ENCODE data around the gene UIMC1. TPM values are rescaled to one million over a fixed set of nuclear protein-coding genes. Genes with fewer than 3 reads are reported as not detected.
"Not testable (repeated sequence)": the region's sequence is repeated elsewhere in the genome, so short reads cannot be mapped to it uniquely, and the experiment has no call there.

Gene UIMC1
- total RNA-seq, 3 donors from 2014 or later: 51.7 to 64.2 (median 57.1) TPM

GRCh38 chr5:177024559-177024958 is 18.0 kb upstream of the UIMC1 start:
- ATAC-seq: no peak
- peaks cover 33% of the 10 kb centered on the region for H3K4me1 Mint-ChIP-seq (ENCODE audit: low read depth)
- H3K9me3 Mint-ChIP-seq: peaks cover 3% of the 10 kb centered on the region

GRCh38 chr5:177023303-177023664 is 16.7 kb upstream of the UIMC1 start:
- H3K27me3 Mint-ChIP-seq (ENCODE audit: low read depth): no peaks in the 10 kb centered on the region
- peaks cover 9% of the 10 kb centered on the region for H3K36me3 Mint-ChIP-seq (ENCODE audit: insufficient read depth)
- H3K4me1 Mint-ChIP-seq (ENCODE audit: low read depth): peaks cover 33% of the 10 kb centered on the region
- ATAC-seq (peak in 1 of 2 donors; percentile 7), DNase-seq (no peak)
- no peaks in the 10 kb centered on the region for H3K9me3 Mint-ChIP-seq
- peak overlapping the region; percentile 99 for H3K4me3 Mint-ChIP-seq

More at GRCh38 chr5:177024559-177024958, 18.0 kb upstream of the UIMC1 start:
- Mint-ChIP-seq H3K4me3 (peak overlapping the region; percentile 1), H3K27me3 (ENCODE audit: low read depth) (no peaks in the 10 kb centered on the region), H3K36me3 (ENCODE audit: insufficient read depth) (peaks cover 12% of the 10 kb centered on the region)
- DNase-seq: no peak

GRCh38 chr5:177022386-177023302 is 16.1 kb upstream of the UIMC1 start, which contains the start of gene ZNF346:
TSS of gene ZNF346 (plus strand) at chr5:177022696. CDS start at chr5:177022739, 43 bp downstream.
- no peaks in the 10 kb centered on the region for H3K27me3 Mint-ChIP-seq (ENCODE audit: low read depth)
- no peaks in the 10 kb centered on the region for H3K9me3 Mint-ChIP-seq
- H3K36me3 Mint-ChIP-seq (ENCODE audit: insufficient read depth): peaks cover 7% of the 10 kb centered on the region
- H3K4me3 Mint-ChIP-seq: peak within 1 kb of the TSS; percentile 99
- peak; percentile 90 for DNase-seq
- H3K4me1 Mint-ChIP-seq (ENCODE audit: low read depth): peaks cover 31% of the 10 kb centered on the region
- peak; percentile 99 for ATAC-seq

- Mint-ChIP-seq H3K4me3 (peak overlapping the region; percentile 16), H3K27me3 (ENCODE audit: low read depth) (no peaks in the 10 kb centered on the region), H3K4me1 (ENCODE audit: low read depth) (peaks cover 24% of the 10 kb centered on the region), H3K36me3 (ENCODE audit: insufficient read depth) (peaks cover 3% of the 10 kb centered on the region), H3K9me3 (no peaks in the 10 kb centered on the region)
- ATAC-seq: no peak
- DNase-seq: no peak
Observed at GRCh38 chr5:177020033-177020432, 13.5 kb upstream of the UIMC1 start.

- ATAC-seq: no peak
- H3K4me3 Mint-ChIP-seq: no peak overlapping the region
- peaks cover 11% of the 10 kb centered on the region for H3K4me1 Mint-ChIP-seq (ENCODE audit: low read depth)
- no peak for DNase-seq
- no peaks in the 10 kb centered on the region for H3K36me3 Mint-ChIP-seq (ENCODE audit: insufficient read depth)
- H3K27me3 Mint-ChIP-seq (ENCODE audit: low read depth): no peaks in the 10 kb centered on the region
- H3K9me3 Mint-ChIP-seq: no peaks in the 10 kb centered on the region
Observed at GRCh38 chr5:177018341-177018740, 11.8 kb upstream of the UIMC1 start.

- no peaks in the 10 kb centered on the region for H3K4me1 Mint-ChIP-seq (ENCODE audit: low read depth)
- DNase-seq (no peak), ATAC-seq (no peak)
- no peaks in the 10 kb centered on the region for H3K9me3 Mint-ChIP-seq
- no peaks in the 10 kb centered on the region for H3K27me3 Mint-ChIP-seq (ENCODE audit: low read depth)
- no peaks in the 10 kb centered on the region for H3K36me3 Mint-ChIP-seq (ENCODE audit: insufficient read depth)
- H3K4me3 Mint-ChIP-seq: no peak overlapping the region
Observed at GRCh38 chr5:177015156-177015555, 8.6 kb upstream of the UIMC1 start.

- H3K4me1 Mint-ChIP-seq (ENCODE audit: low read depth): peaks cover 12% of the 10 kb centered on the region
- no peak for ATAC-seq
- no peaks in the 10 kb centered on the region for H3K27me3 Mint-ChIP-seq (ENCODE audit: low read depth)
- H3K36me3 Mint-ChIP-seq (ENCODE audit: insufficient read depth): peaks cover 5% of the 10 kb centered on the region
- no peak overlapping the region for H3K4me3 Mint-ChIP-seq
- DNase-seq: no peak
- H3K9me3 Mint-ChIP-seq: no peaks in the 10 kb centered on the region
Observed at GRCh38 chr5:177010153-177010552, 3.6 kb upstream of the UIMC1 start.

GRCh38 chr5:177008716-177009115 is 2.1 kb upstream of the UIMC1 start:
- Mint-ChIP-seq H3K4me1 (ENCODE audit: low read depth) (peaks cover 22% of the 10 kb centered on the region), H3K36me3 (ENCODE audit: insufficient read depth) (peaks cover 5% of the 10 kb centered on the region), H3K27me3 (ENCODE audit: low read depth) (no peaks in the 10 kb centered on the region), H3K9me3 (no peaks in the 10 kb centered on the region), H3K4me3 (no peak overlapping the region)
- no peak for DNase-seq
- no peak for ATAC-seq

- Mint-ChIP-seq H3K9me3 (no peaks in the 10 kb centered on the region), H3K27me3 (ENCODE audit: low read depth) (no peaks in the 10 kb centered on the region), H3K36me3 (ENCODE audit: insufficient read depth) (peaks cover 5% of the 10 kb centered on the region), H3K4me3 (peak overlapping the region; percentile 96), H3K4me1 (ENCODE audit: low read depth) (peaks cover 30% of the 10 kb centered on the region)
- DNase-seq: peak; percentile 64
- ATAC-seq: peak; percentile 66 to 67
Observed at GRCh38 chr5:177005619-177006264, 837 bp downstream of the UIMC1 start.

- H3K9me3 Mint-ChIP-seq: no peaks in the 10 kb centered on the region
- H3K36me3 Mint-ChIP-seq (ENCODE audit: insufficient read depth): peaks cover 5% of the 10 kb centered on the region
- peak overlapping the region; percentile 96 for H3K4me3 Mint-ChIP-seq
- no peak for ATAC-seq
- no peaks in the 10 kb centered on the region for H3K27me3 Mint-ChIP-seq (ENCODE audit: low read depth)
- DNase-seq: no peak
- peaks cover 31% of the 10 kb centered on the region for H3K4me1 Mint-ChIP-seq (ENCODE audit: low read depth)
Observed at GRCh38 chr5:177004961-177005360, 1.6 kb downstream of the UIMC1 start.

- no peaks in the 10 kb centered on the region for H3K9me3 Mint-ChIP-seq
- peak overlapping the region; percentile 35 for H3K4me3 Mint-ChIP-seq
- no peaks in the 10 kb centered on the region for H3K27me3 Mint-ChIP-seq (ENCODE audit: low read depth)
- ATAC-seq (no peak), DNase-seq (no peak)
- H3K4me1 Mint-ChIP-seq (ENCODE audit: low read depth): peaks cover 38% of the 10 kb centered on the region
- H3K36me3 Mint-ChIP-seq (ENCODE audit: insufficient read depth): peaks cover 9% of the 10 kb centered on the region
Observed at GRCh38 chr5:177003649-177004048, 2.9 kb downstream of the UIMC1 start.

- H3K4me1 Mint-ChIP-seq (ENCODE audit: low read depth): peaks cover 49% of the 10 kb centered on the region
- not testable (repeated sequence) for DNase-seq; H3K27me3 Mint-ChIP-seq (ENCODE audit: low read depth); H3K9me3 Mint-ChIP-seq; ATAC-seq; H3K4me3 Mint-ChIP-seq
- peaks cover 22% of the 10 kb centered on the region for H3K36me3 Mint-ChIP-seq (ENCODE audit: insufficient read depth)
Observed at GRCh38 chr5:176999526-176999925, 7.1 kb downstream of the UIMC1 start.

- DNase-seq (no peak), ATAC-seq (no peak)
- Mint-ChIP-seq H3K4me3 (no peak overlapping the region), H3K36me3 (ENCODE audit: insufficient read depth) (peaks cover 23% of the 10 kb centered on the region), H3K4me1 (ENCODE audit: low read depth) (peaks cover 44% of the 10 kb centered on the region), H3K27me3 (ENCODE audit: low read depth) (no peaks in the 10 kb centered on the region), H3K9me3 (peaks cover 6% of the 10 kb centered on the region)
Observed at GRCh38 chr5:176998828-176999227, 7.8 kb downstream of the UIMC1 start.

GRCh38 chr5:176996780-176997179 is 9.8 kb downstream of the UIMC1 start:
- no peak for ATAC-seq
- H3K27me3 Mint-ChIP-seq (ENCODE audit: low read depth): no peaks in the 10 kb centered on the region
- H3K36me3 Mint-ChIP-seq (ENCODE audit: insufficient read depth): peaks cover 23% of the 10 kb centered on the region
- H3K9me3 Mint-ChIP-seq: peaks cover 6% of the 10 kb centered on the region
- H3K4me1 Mint-ChIP-seq (ENCODE audit: low read depth): peaks cover 43% of the 10 kb centered on the region
- H3K4me3 Mint-ChIP-seq: no peak overlapping the region
- no peak for DNase-seq
